H9 (cell line): ENCODE measurements around the gene AFAP1L1. TPM values are rescaled to one million over a fixed set of nuclear protein-coding genes. Genes with fewer than 3 reads are reported as not detected.
A peak's percentile ranks its signal among the peaks of the same experiment; 100 is the strongest.

ENCODE experiments used
- DNase-seq: peaks from one replicate; pipeline ENCODE4 v3.0.0-alpha.2; 2017
- H2AFZ ChIP-seq: one replicate; pipeline ENCODE4 v1.6.1; 2013; ENCODE audit warnings: mild to moderate bottlenecking, low read length, control low read depth, moderate library complexity
- H2AK5ac ChIP-seq: 2 replicates; pipeline ENCODE4 v1.6.1; 2013; ENCODE audit warnings: low read length, control low read depth, mixed read lengths; ENCODE audit not compliant: insufficient read length
- H2BK120ac ChIP-seq: one replicate; pipeline ENCODE4 v1.6.1; 2013; ENCODE audit warnings: low read depth, mild to moderate bottlenecking, low read length, control low read depth, inconsistent platforms; ENCODE audit not compliant: poor library complexity, severe bottlenecking
- H2BK12ac ChIP-seq: 2 replicates; pipeline ENCODE4 v1.6.1; 2013; ENCODE audit warnings: low read length, control low read depth, mixed read lengths, low read depth; ENCODE audit not compliant: insufficient read length
- H2BK15ac ChIP-seq: 2 replicates; pipeline ENCODE4 v1.6.1; 2013; ENCODE audit warnings: low read depth, low read length, control low read depth
- H2BK20ac ChIP-seq: one replicate; pipeline ENCODE4 v1.6.1; 2013; ENCODE audit warnings: low read depth, mild to moderate bottlenecking, low read length, control low read depth, inconsistent platforms; ENCODE audit not compliant: poor library complexity, severe bottlenecking
- H2BK5ac ChIP-seq: 2 replicates; pipeline ENCODE4 v1.6.1; 2013; ENCODE audit warnings: low read length, control low read depth, mixed read lengths; ENCODE audit not compliant: insufficient read length
- H3K14ac ChIP-seq: 2 replicates; pipeline ENCODE4 v1.6.1; 2013; ENCODE audit warnings: low read length, control low read depth; ENCODE audit not compliant: insufficient read depth
- H3K18ac ChIP-seq: 2 replicates; pipeline ENCODE4 v1.6.1; 2013; ENCODE audit warnings: low read depth, mild to moderate bottlenecking, mixed read lengths, low read length, control low read depth; ENCODE audit not compliant: insufficient read length
- H3K23ac ChIP-seq: 2 replicates; pipeline ENCODE4 v1.6.1; 2013; ENCODE audit warnings: low read length, control low read depth, mixed read lengths, low read depth; ENCODE audit not compliant: insufficient read length
- H3K23me2 ChIP-seq: 2 replicates; pipeline ENCODE4 v1.6.1; 2013; ENCODE audit warnings: low read depth, mild to moderate bottlenecking, mixed read lengths, low read length, control low read depth; ENCODE audit not compliant: insufficient read length, poor library complexity, severe bottlenecking
- H3K27ac ChIP-seq: 2 replicates; pipeline ENCODE4 v1.5.1; 2013; ENCODE audit warnings: low read length, control low read depth, mixed read lengths, low read depth; ENCODE audit not compliant: insufficient read length
- H3K27me3 ChIP-seq: 2 replicates; pipeline ENCODE4 v1.6.1; 2013; ENCODE audit warnings: low read length, control low read depth, inconsistent platforms; ENCODE audit not compliant: insufficient read depth
- H3K4ac ChIP-seq: 2 replicates; pipeline ENCODE4 v1.6.1; 2013; ENCODE audit warnings: low read depth, mild to moderate bottlenecking, control low read depth, inconsistent platforms, low read length, moderate library complexity
- H3K4me1 ChIP-seq: 2 replicates; pipeline ENCODE4 v1.6.1; 2013; ENCODE audit warnings: low read length, control low read depth, inconsistent platforms; ENCODE audit not compliant: insufficient read depth
- H3K4me2 ChIP-seq: 2 replicates; pipeline ENCODE4 v1.6.1; 2013; ENCODE audit warnings: low read length, control low read depth, mixed read lengths; ENCODE audit not compliant: insufficient read length, insufficient read depth
- H3K56ac ChIP-seq: 2 replicates; pipeline ENCODE4 v1.6.1; 2013; ENCODE audit warnings: low read depth, mild to moderate bottlenecking, mixed read lengths, low read length, control low read depth; ENCODE audit not compliant: insufficient read length
- H3K79me1 ChIP-seq: 2 replicates; pipeline ENCODE4 v1.6.1; 2013; ENCODE audit warnings: low read depth, mild to moderate bottlenecking, moderate library complexity, low read length, control low read depth, inconsistent platforms; ENCODE audit not compliant: insufficient read depth, poor library complexity, severe bottlenecking
- H3K79me2 ChIP-seq: 2 replicates; pipeline ENCODE4 v1.6.1; 2013; ENCODE audit warnings: low read length, control low read depth, inconsistent platforms; ENCODE audit not compliant: insufficient read depth
- H3K9ac ChIP-seq: 2 replicates; pipeline ENCODE4 v1.6.1; 2013; ENCODE audit warnings: low read length, control low read depth, mixed read lengths; ENCODE audit not compliant: insufficient read length; ENCODE audit errors: extremely low read depth
- H3K9me3 ChIP-seq: one replicate; pipeline ENCODE4 v1.6.1; 2013; ENCODE audit warnings: low read depth, low read length, inconsistent platforms; ENCODE audit not compliant: control insufficient read depth
- H3T11ph ChIP-seq: one replicate; pipeline ENCODE4 v1.6.1; 2013; ENCODE audit warnings: mild to moderate bottlenecking, low read length, control low read depth, inconsistent platforms
- H4K20me1 ChIP-seq: one replicate; pipeline ENCODE4 v1.6.1; 2013; ENCODE audit not compliant: control insufficient read depth, insufficient read length, insufficient read depth
- H4K5ac ChIP-seq: 2 replicates; pipeline ENCODE4 v1.6.1; 2013; ENCODE audit warnings: low read depth, mild to moderate bottlenecking, mixed read lengths, low read length, control low read depth; ENCODE audit not compliant: insufficient read length
- H4K8ac ChIP-seq: replicated peaks from 2 replicates; pipeline ENCODE4 v1.6.1; 2013; ENCODE audit warnings: low read length, control low read depth, mixed read lengths, low read depth; ENCODE audit not compliant: insufficient read length
- H4K91ac ChIP-seq: 2 replicates; pipeline ENCODE4 v1.6.1; 2013; ENCODE audit warnings: low read depth, mild to moderate bottlenecking, moderate library complexity, mixed read lengths, low read length, control low read depth; ENCODE audit not compliant: insufficient read length
- H3K27ac Mint-ChIP-seq, 3 experiments: 2 replicates in 2 of 3; 3 replicates in 1 of 3; pipeline ENCODE4 v1.8.0; 2020 to 2021; ENCODE audit warnings: mixed read lengths in 3 of 3, mild to moderate bottlenecking in 1 of 3, moderate library complexity in 1 of 3
- H3K27me3 Mint-ChIP-seq: 2 replicates; pipeline ENCODE4 v1.8.0; 2021; ENCODE audit warnings: low read depth, mild to moderate bottlenecking, moderate library complexity, mixed read lengths
- H3K36me3 Mint-ChIP-seq, 3 experiments: 2 replicates in 2 of 3; 3 replicates in 1 of 3; pipeline ENCODE4 v1.8.0; 2020 to 2021; ENCODE audit warnings: low read depth in 3 of 3, mixed read lengths in 3 of 3; ENCODE audit not compliant: insufficient read depth in 1 of 3
- H3K4me1 Mint-ChIP-seq, 2 experiments: 2 replicates each; pipeline ENCODE4 v1.8.0; 2020; ENCODE audit warnings: mixed read lengths in 2 of 2
- H3K4me3 Mint-ChIP-seq, 2 experiments: 2 replicates in 1 of 2; 3 replicates in 1 of 2; pipeline ENCODE4 v1.8.0; 2020 to 2021; ENCODE audit warnings: mild to moderate bottlenecking in 2 of 2, mixed read lengths in 2 of 2, moderate library complexity in 1 of 2
- H3K9me3 Mint-ChIP-seq, 2 experiments: 2 replicates in 1 of 2; 3 replicates in 1 of 2; pipeline ENCODE4 v1.8.0; 2020; ENCODE audit warnings: mild to moderate bottlenecking in 2 of 2, mixed read lengths in 2 of 2, moderate library complexity in 1 of 2
- WGBS: extraction: QIAGEN DNeasy Blood & Tissue Kit; methylation state at CpG from one replicate; pipeline ENCODE4 v1.1.7; 2013; ENCODE audit warnings: missing lambda C conversion rate, low lambda C conversion rate, mixed read lengths; ENCODE audit not compliant: insufficient read length; ENCODE audit errors: extremely low coverage; 5-methylcytosine and 5-hydroxymethylcytosine counted together
- total RNA-seq: library from RNA; stranded (reverse); gene quantifications from 2 replicates; pipeline ENCODE4 v1.2.1, GENCODE V29; 2021
- TF ChIP-seq, protein P1 (sequence below): fragments of 200-600 bp; sonication (generic); conservative IDR thresholded peaks from 3 replicates; pipeline ENCODE4 v1.8.0; 2021; ENCODE audit warnings: antibody characterized with exemption, mild to moderate bottlenecking

Gene AFAP1L1
- total RNA-seq, 1 experiment from 2014 or later: 1.8 TPM

DNA sequence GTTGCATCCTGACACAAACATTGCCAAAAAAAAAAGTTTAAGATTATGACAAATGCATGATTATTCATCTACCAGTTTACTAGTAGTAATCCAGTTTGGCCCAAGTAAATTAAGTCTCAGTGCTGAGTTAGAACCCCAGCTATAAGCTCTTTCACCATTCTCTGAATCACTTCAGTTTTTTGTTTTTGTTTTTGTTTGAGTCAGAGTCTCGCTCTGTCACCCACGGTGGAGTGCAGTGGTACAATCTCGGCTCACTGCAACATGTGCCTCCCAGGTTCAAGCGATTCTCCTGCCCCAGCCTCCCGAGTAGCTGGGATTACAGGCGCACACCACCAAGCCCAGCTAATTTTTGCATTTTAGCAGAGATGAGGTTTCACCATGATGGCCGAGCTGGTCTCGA is 84.7 kb downstream of the AFAP1L1 start:
- WGBS: no CpG with 5 or more reads among the region's 8 CpGs

More for the DNA sequence above, 84.7 kb downstream of the AFAP1L1 start:
- H3K9ac ChIP-seq: no peak overlapping the region
- H4K91ac ChIP-seq: no peak overlapping the region
- no peaks in the 10 kb centered on the region; the same call in 1 of the 2 replicates for H3K4me1 ChIP-seq
- no peak overlapping the region for H3K14ac ChIP-seq
- no peaks in the 10 kb centered on the region for H3K9me3 ChIP-seq
- no peak overlapping the region for H2BK20ac ChIP-seq
- no peaks in the 10 kb centered on the region for H4K20me1 ChIP-seq
- H3K4me3 Mint-ChIP-seq: peak overlapping the region; percentile 8 to 41; a peak in 3 of 5 replicates
- no peak overlapping the region for H3K27ac ChIP-seq
- no peak overlapping the region for H2BK120ac ChIP-seq
- no peak overlapping the region for H3K18ac ChIP-seq
- H2BK12ac ChIP-seq: no peak overlapping the region
- H3K23me2 ChIP-seq: peaks cover 4% of the 10 kb centered on the region
- H3K79me2 ChIP-seq: no peaks in the 10 kb centered on the region
- TF ChIP-seq, protein P1, sequence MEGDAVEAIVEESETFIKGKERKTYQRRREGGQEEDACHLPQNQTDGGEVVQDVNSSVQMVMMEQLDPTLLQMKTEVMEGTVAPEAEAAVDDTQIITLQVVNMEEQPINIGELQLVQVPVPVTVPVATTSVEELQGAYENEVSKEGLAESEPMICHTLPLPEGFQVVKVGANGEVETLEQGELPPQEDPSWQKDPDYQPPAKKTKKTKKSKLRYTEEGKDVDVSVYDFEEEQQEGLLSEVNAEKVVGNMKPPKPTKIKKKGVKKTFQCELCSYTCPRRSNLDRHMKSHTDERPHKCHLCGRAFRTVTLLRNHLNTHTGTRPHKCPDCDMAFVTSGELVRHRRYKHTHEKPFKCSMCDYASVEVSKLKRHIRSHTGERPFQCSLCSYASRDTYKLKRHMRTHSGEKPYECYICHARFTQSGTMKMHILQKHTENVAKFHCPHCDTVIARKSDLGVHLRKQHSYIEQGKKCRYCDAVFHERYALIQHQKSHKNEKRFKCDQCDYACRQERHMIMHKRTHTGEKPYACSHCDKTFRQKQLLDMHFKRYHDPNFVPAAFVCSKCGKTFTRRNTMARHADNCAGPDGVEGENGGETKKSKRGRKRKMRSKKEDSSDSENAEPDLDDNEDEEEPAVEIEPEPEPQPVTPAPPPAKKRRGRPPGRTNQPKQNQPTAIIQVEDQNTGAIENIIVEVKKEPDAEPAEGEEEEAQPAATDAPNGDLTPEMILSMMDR: no peak
- no peak overlapping the region for H3K27ac Mint-ChIP-seq
- no peak overlapping the region for H3T11ph ChIP-seq
- H3K4ac ChIP-seq: no peak overlapping the region
- H3K36me3 Mint-ChIP-seq: peaks cover 7 to 44% (median 30%) of the 10 kb centered on the region in 3 experiments; a peak in 6 of 7 replicates
- peaks cover 18% of the 10 kb centered on the region in 2 experiments for H3K4me1 Mint-ChIP-seq
- H3K79me1 ChIP-seq: no peaks in the 10 kb centered on the region
- no peak for DNase-seq
- H3K4me2 ChIP-seq: no peak overlapping the region
- H2AK5ac ChIP-seq: no peak overlapping the region
- no peak overlapping the region for H2AFZ ChIP-seq
- no peak overlapping the region for H4K8ac ChIP-seq
- H2BK5ac ChIP-seq: no peak overlapping the region
- H3K27me3 Mint-ChIP-seq: peaks cover 4% of the 10 kb centered on the region; the same call in 1 of the 2 replicates
- no peaks in the 10 kb centered on the region for H3K27me3 ChIP-seq
- H4K5ac ChIP-seq: no peak overlapping the region
- H2BK15ac ChIP-seq: no peak overlapping the region
- H3K56ac ChIP-seq: no peak overlapping the region
- H3K9me3 Mint-ChIP-seq: no peaks in the 10 kb centered on the region
- no peak overlapping the region for H3K23ac ChIP-seq
